SK-N-SH (cell line): ENCODE data around the gene BRCA1. TPM values are rescaled to one million over a fixed set of nuclear protein-coding genes. Genes with fewer than 3 reads are reported as not detected.

Experiments used
- CTCF ChIA-PET: fragments of 300-600, 350-600 bp; formaldehyde crosslinking; extraction: SDS; loops from one replicate; lab custom pipeline; 2021; lab: Yijun Ruan, JAX
- POLR2A ChIA-PET: fragments of 350-600 bp; sonication (Branson Sonifier 250); formaldehyde crosslinking; extraction: SDS; loops from one replicate; lab custom pipeline; 2020; ENCODE audit warnings: antibody characterized with exemption, inconsistent platforms; lab: Yijun Ruan, JAX
- DNase-seq: peaks from one replicate; pipeline ENCODE4 v3.0.0; 2012
- H2AFZ ChIP-seq: fragments of 200-600 bp; sonication (generic); 2 replicates; pipeline ENCODE4 v1.8.1; 2016; ENCODE audit warnings: antibody characterized with exemption, mild to moderate bottlenecking, low read depth
- H3F3A ChIP-seq: fragments of 200-600 bp; sonication (generic); replicated peaks from 2 replicates; pipeline ENCODE3; 2016; ENCODE audit warnings: antibody characterized with exemption, mild to moderate bottlenecking; ENCODE audit not compliant: insufficient read depth
- H3K27ac ChIP-seq, 2 experiments: fragments of 200-500 bp in 1 of 2; fragments of 200-600 bp in 1 of 2; sonication (Bioruptor generic) in 1 of 2; sonication (generic), shearing (Covaris generic) in 1 of 2; 2 replicates each; pipeline versions ENCODE4 v1.5.1 to v1.6.1; 2014 to 2016; ENCODE audit warnings: low read depth in 2 of 2, inconsistent platforms in 1 of 2, low read length in 1 of 2, mild to moderate bottlenecking in 1 of 2, mixed read lengths in 1 of 2
- H3K27me3 ChIP-seq: fragments of 200-600 bp; sonication (generic), shearing (Covaris generic); 2 replicates; pipeline ENCODE4 v1.6.1; 2016; ENCODE audit warnings: mixed run types; ENCODE audit not compliant: insufficient read depth
- H3K36me3 ChIP-seq, 2 experiments: fragments of 200-500 bp in 1 of 2; fragments of 200-600 bp in 1 of 2; sonication (Bioruptor generic) in 1 of 2; sonication (generic) in 1 of 2; replicated peaks in 1 of 2; 2 replicates each; pipeline versions ENCODE3 to v1.5.1; 2014 to 2016; ENCODE audit warnings: low read length in 1 of 2, mild to moderate bottlenecking in 1 of 2; ENCODE audit not compliant: insufficient read depth in 2 of 2, control insufficient read depth in 1 of 2
- H3K4me1 ChIP-seq, 2 experiments: fragments of 200-500 bp in 1 of 2; fragments of 200-600 bp in 1 of 2; sonication (Bioruptor generic) in 1 of 2; sonication (generic), shearing (Covaris generic) in 1 of 2; 2 replicates each; pipeline versions ENCODE4 v1.5.1 to v1.6.1; 2014 to 2016; ENCODE audit warnings: low read depth in 1 of 2, low read length in 1 of 2, mixed run types in 1 of 2; ENCODE audit not compliant: insufficient read depth in 2 of 2, control insufficient read depth in 1 of 2
- H3K4me2 ChIP-seq: fragments of 200-600 bp; sonication (generic), shearing (Covaris generic); 2 replicates; pipeline ENCODE4 v1.6.1; 2017; ENCODE audit warnings: mixed run types
- H3K4me3 ChIP-seq, 2 experiments: fragments of 200-500 bp in 1 of 2; fragments of 200-600 bp in 1 of 2; sonication (Bioruptor generic) in 1 of 2; sonication (generic), shearing (Covaris generic) in 1 of 2; 2 replicates each; pipeline versions ENCODE4 v1.5.1 to v1.8.1; 2014 to 2016; ENCODE audit warnings: low read depth in 2 of 2, inconsistent platforms in 1 of 2, low read length in 1 of 2, mild to moderate bottlenecking in 1 of 2, mixed read lengths in 1 of 2, moderate library complexity in 1 of 2
- H3K79me2 ChIP-seq: fragments of 200-600 bp; sonication (generic); 2 replicates; pipeline ENCODE4 v1.8.1; 2017; ENCODE audit warnings: mild to moderate bottlenecking; ENCODE audit not compliant: insufficient read depth
- H3K9ac ChIP-seq: fragments of 200-600 bp; sonication (generic); 2 replicates; pipeline ENCODE4 v1.6.1; 2017; ENCODE audit warnings: mixed run types
- H3K9me2 ChIP-seq: fragments of 200-600 bp; sonication (generic); 2 replicates; pipeline ENCODE4 v1.6.1; 2017; ENCODE audit warnings: mixed run types
- H3K9me3 ChIP-seq: fragments of 200-600 bp; sonication (generic); 2 replicates; pipeline ENCODE4 v1.6.1; 2017; ENCODE audit warnings: mixed run types, mild to moderate bottlenecking, moderate library complexity
- H4K20me1 ChIP-seq: fragments of 200-600 bp; sonication (generic); 2 replicates; pipeline ENCODE4 v1.6.1; 2017; ENCODE audit warnings: mild to moderate bottlenecking, mixed run types; ENCODE audit not compliant: insufficient read depth
- ELF1 ChIP-seq: IDR thresholded peaks from 2 replicates; pipeline ENCODE4 v1.4.0; 2012
- EP300 ChIP-seq, 2 experiments: IDR thresholded peaks; 2 replicates each; pipeline versions ENCODE4 v1.4.0 to v1.6.1; 2012; ENCODE audit warnings: borderline replicate concordance in 1 of 2, low read depth in 1 of 2, low read length in 1 of 2
- EZH2phosphoT487 ChIP-seq: fragments of 200-600 bp; sonication (generic); IDR thresholded peaks from 2 replicates; pipeline ENCODE4 v1.6.1; 2017; ENCODE audit warnings: low read depth, mixed run types, mild to moderate bottlenecking, antibody characterized with exemption, moderate library complexity, borderline replicate concordance
- FOSL2 ChIP-seq: IDR thresholded peaks from 2 replicates; pipeline ENCODE4 v1.4.0; 2012; ENCODE audit warnings: low read depth, mild to moderate bottlenecking, moderate library complexity, borderline replicate concordance
- JUND ChIP-seq: IDR thresholded peaks from 2 replicates; pipeline ENCODE4 v1.4.0; 2012
- MEF2A ChIP-seq: IDR thresholded peaks from 2 replicates; pipeline ENCODE4 v1.4.0; 2012; ENCODE audit warnings: low read depth, borderline replicate concordance
- MXI1 ChIP-seq: IDR thresholded peaks from 2 replicates; pipeline ENCODE4 v1.6.1; 2012; ENCODE audit warnings: mild to moderate bottlenecking, low read depth, low read length, improper control_type of control experiment
- POLR2AphosphoS5 ChIP-seq: IDR thresholded peaks from 2 replicates; pipeline ENCODE4 v1.6.1; 2012; ENCODE audit warnings: low read depth, low read length
- RXRA ChIP-seq: IDR thresholded peaks from 2 replicates; pipeline ENCODE4 v1.4.0; 2012; ENCODE audit warnings: low read depth, mild to moderate bottlenecking, borderline replicate concordance
- TCF12 ChIP-seq: IDR thresholded peaks from 2 replicates; pipeline ENCODE4 v1.4.0; 2012
- YY1 ChIP-seq: IDR thresholded peaks from 2 replicates; pipeline ENCODE4 v1.4.0; 2012; ENCODE audit warnings: low read depth, mild to moderate bottlenecking
- WGBS: methylation state at CpG from one replicate; pipeline ENCODE4 v1.1.6; 2017; ENCODE audit warnings: low lambda C conversion rate; 5-methylcytosine and 5-hydroxymethylcytosine counted together
- polyA plus RNA-seq, 3 experiments: library from polyadenylated mRNA; depleted of rRNA; stranded (reverse); fragments of >200 nt; gene quantifications; 2 replicates each; pipeline ENCODE4 v1.2.3, GENCODE V29; 2012
- TF ChIP-seq, protein P1 (sequence below): fragments of 150-350 bp; IDR thresholded peaks from 2 replicates; pipeline ENCODE4 v1.6.1; 2016; ENCODE audit warnings: mild to moderate bottlenecking, low read depth, low read length
- TF ChIP-seq, protein P2 (sequence below): IDR thresholded peaks from 2 replicates; pipeline ENCODE4; 2012
- TF ChIP-seq, protein P3 (sequence below): IDR thresholded peaks from 2 replicates; pipeline ENCODE4 v1.4.0; 2012; ENCODE audit warnings: low read depth, borderline replicate concordance

The BRCA1 gene
- polyA plus RNA-seq, 1 of the 3 experiments (the other 2 are of a cell fraction), result 11.2 TPM

DNA sequence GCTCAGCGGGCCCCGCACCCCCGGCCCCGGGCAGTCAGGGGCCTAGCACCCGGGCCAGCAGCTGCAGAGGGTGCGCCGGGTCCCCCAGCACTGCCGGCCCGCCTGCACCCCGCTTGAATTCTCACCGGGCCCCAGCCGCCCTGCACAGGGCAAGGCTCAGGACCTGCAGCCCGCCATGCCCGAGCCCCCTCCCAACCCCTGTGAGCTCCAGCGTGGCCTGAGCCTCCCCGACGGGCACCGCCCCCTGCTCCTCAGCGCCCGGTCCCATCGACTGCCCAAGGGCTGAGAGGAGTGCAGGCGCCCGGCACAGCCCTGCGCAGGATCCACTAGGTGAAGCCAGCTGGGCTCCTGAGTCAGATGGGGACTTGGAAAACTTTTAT, 1.7 kb upstream of the BRCA1 start:
- Histone ChIP-seq H3F3A (peaks cover 22% of the 10 kb centered on the region), H3K9me2 (no peaks in the 10 kb centered on the region), H3K79me2 (peaks cover 75% of the 10 kb centered on the region), H3K9me3 (no peaks in the 10 kb centered on the region), H3K27me3 (no peaks in the 10 kb centered on the region), H2AFZ (no peak overlapping the region), H3K36me3 (peaks cover 3 to 23% of the 10 kb centered on the region in 2 experiments), H3K9ac (no peak overlapping the region), H4K20me1 (no peaks in the 10 kb centered on the region), H3K27ac (no peak overlapping the region), H3K4me2 (peak overlapping the region; percentile 91; the same call in 1 of the 2 replicates), H3K4me3 (peak overlapping the region; percentile 78 to 95), H3K4me1 (peaks cover 0 to 7% of the 10 kb centered on the region in 2 experiments; a peak in 2 of 4 replicates)
- CTCF ChIA-PET, result interaction anchor here (0.6 kb wide), 2 partner anchors 50 to 102 kb away, joined by 3 read pairs; no protein-coding TSS in a partner anchor
- POLR2A ChIA-PET, result interaction anchor here (1.7 kb wide), 1 partner anchor 102 kb away, joined by 6 read pairs; no protein-coding TSS in a partner anchor
- no peak for TF ChIP-seq POLR2AphosphoS5
- no peak for TF ChIP-seq MEF2A
- TF ChIP-seq, protein P1, sequence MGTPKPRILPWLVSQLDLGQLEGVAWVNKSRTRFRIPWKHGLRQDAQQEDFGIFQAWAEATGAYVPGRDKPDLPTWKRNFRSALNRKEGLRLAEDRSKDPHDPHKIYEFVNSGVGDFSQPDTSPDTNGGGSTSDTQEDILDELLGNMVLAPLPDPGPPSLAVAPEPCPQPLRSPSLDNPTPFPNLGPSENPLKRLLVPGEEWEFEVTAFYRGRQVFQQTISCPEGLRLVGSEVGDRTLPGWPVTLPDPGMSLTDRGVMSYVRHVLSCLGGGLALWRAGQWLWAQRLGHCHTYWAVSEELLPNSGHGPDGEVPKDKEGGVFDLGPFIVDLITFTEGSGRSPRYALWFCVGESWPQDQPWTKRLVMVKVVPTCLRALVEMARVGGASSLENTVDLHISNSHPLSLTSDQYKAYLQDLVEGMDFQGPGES, result no peak
- TF ChIP-seq, protein P2, sequence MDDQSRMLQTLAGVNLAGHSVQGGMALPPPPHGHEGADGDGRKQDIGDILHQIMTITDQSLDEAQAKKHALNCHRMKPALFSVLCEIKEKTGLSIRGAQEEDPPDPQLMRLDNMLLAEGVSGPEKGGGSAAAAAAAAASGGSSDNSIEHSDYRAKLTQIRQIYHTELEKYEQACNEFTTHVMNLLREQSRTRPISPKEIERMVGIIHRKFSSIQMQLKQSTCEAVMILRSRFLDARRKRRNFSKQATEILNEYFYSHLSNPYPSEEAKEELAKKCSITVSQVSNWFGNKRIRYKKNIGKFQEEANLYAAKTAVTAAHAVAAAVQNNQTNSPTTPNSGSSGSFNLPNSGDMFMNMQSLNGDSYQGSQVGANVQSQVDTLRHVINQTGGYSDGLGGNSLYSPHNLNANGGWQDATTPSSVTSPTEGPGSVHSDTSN, result no peak
- no peak for TF ChIP-seq YY1
- TF ChIP-seq EZH2phosphoT487, result no peak
- no peak for TF ChIP-seq JUND
- TF ChIP-seq, protein P3, sequence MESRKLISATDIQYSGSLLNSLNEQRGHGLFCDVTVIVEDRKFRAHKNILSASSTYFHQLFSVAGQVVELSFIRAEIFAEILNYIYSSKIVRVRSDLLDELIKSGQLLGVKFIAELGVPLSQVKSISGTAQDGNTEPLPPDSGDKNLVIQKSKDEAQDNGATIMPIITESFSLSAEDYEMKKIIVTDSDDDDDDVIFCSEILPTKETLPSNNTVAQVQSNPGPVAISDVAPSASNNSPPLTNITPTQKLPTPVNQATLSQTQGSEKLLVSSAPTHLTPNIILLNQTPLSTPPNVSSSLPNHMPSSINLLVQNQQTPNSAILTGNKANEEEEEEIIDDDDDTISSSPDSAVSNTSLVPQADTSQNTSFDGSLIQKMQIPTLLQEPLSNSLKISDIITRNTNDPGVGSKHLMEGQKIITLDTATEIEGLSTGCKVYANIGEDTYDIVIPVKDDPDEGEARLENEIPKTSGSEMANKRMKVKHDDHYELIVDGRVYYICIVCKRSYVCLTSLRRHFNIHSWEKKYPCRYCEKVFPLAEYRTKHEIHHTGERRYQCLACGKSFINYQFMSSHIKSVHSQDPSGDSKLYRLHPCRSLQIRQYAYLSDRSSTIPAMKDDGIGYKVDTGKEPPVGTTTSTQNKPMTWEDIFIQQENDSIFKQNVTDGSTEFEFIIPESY, result no peak
- no peak for DNase-seq
- 74% methylated on average over 12 of the region's 24 CpGs for WGBS

DNA sequence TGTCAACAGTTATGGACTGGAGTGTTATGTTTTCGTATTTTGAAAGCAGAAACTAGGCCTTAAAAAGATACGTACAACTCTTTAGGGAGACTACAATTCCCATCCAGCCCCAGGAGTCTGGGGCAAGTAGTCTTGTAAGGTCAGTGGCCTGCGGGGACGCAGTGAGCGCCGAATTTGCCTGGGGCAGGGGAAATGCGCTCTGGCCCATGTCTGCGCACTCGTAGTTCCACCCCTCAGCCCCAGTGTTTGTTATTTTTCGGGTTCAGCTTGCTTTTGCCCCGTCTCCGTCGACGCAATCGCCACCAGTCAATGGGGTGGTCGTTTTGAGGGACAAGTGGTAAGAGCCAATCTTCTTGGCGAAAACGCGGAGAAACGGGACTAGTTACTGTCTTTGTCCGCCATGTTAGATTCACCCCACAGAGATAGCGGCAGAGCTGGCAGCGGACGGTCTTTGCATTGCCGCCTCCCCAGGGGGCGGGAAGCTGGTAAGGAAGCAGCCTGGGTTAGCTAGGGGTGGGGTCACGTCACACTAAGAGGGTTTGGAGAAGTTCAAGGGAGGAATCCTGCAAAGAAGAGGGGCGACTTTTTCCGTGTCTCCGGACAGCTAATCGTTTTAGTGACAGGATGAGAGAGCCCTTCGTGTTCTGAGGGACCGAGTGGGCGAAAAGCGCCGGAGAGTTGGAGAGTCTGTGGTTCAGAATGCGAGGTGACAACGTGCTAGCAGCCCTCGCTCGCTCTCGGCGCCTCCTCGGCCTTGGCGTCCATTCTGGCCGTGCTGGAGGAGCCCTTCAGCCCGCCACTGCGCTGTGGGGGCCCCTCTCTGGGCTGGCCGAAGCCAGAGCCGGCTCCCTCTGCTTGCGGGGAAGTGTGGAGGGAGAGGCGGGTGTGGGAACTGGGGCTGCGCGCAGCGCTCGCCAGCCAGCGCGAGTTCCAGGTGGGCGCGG, 1.1 kb upstream of the BRCA1 start:
- TF ChIP-seq, protein P1, result no peak
- TF ChIP-seq EP300 (IDR thresholded peaks at IDR 0.05; ENCODE audit: borderline replicate concordance in 1 of 2, low read depth in 1 of 2, low read length in 1 of 2) (no peak), FOSL2 (no peak), RXRA (no peak), YY1 (no peak; the same call in 1 of the 2 replicates), ELF1 (no peak), TCF12 (no peak), MXI1 (no peak)
- TF ChIP-seq, protein P2, result 0 out of 2 replicates have a peak, but pooled peaks have one; percentile 24
- Histone ChIP-seq H3K79me2 (peaks cover 69% of the 10 kb centered on the region), H3F3A (peaks cover 24% of the 10 kb centered on the region), H3K36me3 (peaks cover 3 to 21% of the 10 kb centered on the region in 2 experiments), H3K4me2 (peak overlapping the region; percentile 91), H3K9me2 (no peaks in the 10 kb centered on the region), H3K27ac (peak overlapping the region; percentile 74 to 83), H3K4me1 (peaks cover 0 to 7% of the 10 kb centered on the region in 2 experiments; a peak in 2 of 4 replicates), H3K9ac (peak overlapping the region; percentile 86), H4K20me1 (no peaks in the 10 kb centered on the region), H3K4me3 (peak overlapping the region; percentile 78 to 95), H3K27me3 (no peaks in the 10 kb centered on the region), H2AFZ (peak overlapping the region; percentile 95; the same call in 1 of the 2 replicates), H3K9me3 (no peaks in the 10 kb centered on the region)
- ChIA-PET POLR2A (interaction anchor here (1.1 to 1.7 kb wide), 2 partner anchors 24 to 102 kb away, joined by 3 to 6 read pairs; no protein-coding TSS in a partner anchor), CTCF (interaction anchor here (0.7 kb wide), 1 partner anchor 43 kb away, joined by 4 read pairs; no protein-coding TSS in a partner anchor)
- DNase-seq, result peak; percentile 63
- WGBS, result 32% methylated on average over 41 of the region's 59 CpGs
